Left ventricle myocardium inferior (tissue), 1 donor: ENCODE data around the gene CCDC187. TPM values are rescaled to one million over a fixed set of nuclear protein-coding genes. Genes with fewer than 3 reads are reported as not detected.

ENCODE experiments used
- DNase-seq: peaks from one replicate; pipeline ENCODE4 v3.0.0-alpha.2; 2020
- H3K27ac ChIP-seq: fragments of 200-600 bp; replicated peaks from 2 replicates; pipeline ENCODE4 v1.8.0; 2021
- H3K27me3 ChIP-seq: fragments of 200-600 bp; 2 replicates; pipeline ENCODE4 v1.8.0; 2021; ENCODE audit warnings: low read depth
- H3K36me3 ChIP-seq: fragments of 200-600 bp; 2 replicates; pipeline ENCODE4 v1.8.0; 2021
- H3K4me1 ChIP-seq: fragments of 200-600 bp; 2 replicates; pipeline ENCODE4 v1.8.0; 2021
- H3K4me3 ChIP-seq: fragments of 200-600 bp; 2 replicates; pipeline ENCODE4 v1.8.0; 2021; ENCODE audit warnings: mild to moderate bottlenecking, moderate library complexity
- H3K9me3 ChIP-seq: fragments of 200-600 bp; replicated peaks from 2 replicates; pipeline ENCODE4 v1.8.0; 2021
- intact Hi-C: fragments of 100-400 bp; cut with micrococcal nuclease; formaldehyde crosslinking; loops from one replicate; pipeline ENCODE4 v1.11.0; 2022
- total RNA-seq: library from RNA; stranded (reverse); fragmentation: NEBNext Ultra II Directional; extraction: Animal tissue kit (Norgen Biotek cat#: 25700); gene quantifications from one replicate; pipeline ENCODE4 v1.2.1, GENCODE V29; 2021
- TF ChIP-seq, protein P1 (sequence below): fragments of 200-600 bp; IDR thresholded peaks from 2 replicates; pipeline ENCODE4 v1.8.0; 2021; ENCODE audit warnings: antibody characterized with exemption, mild to moderate bottlenecking, borderline replicate concordance
- donor health status: DM: no; HTN: yes; CAD: no; lungs with severe emphysema.

CCDC187 gene
- total RNA-seq, 1 donor from 2014 or later = not detected

DNA sequence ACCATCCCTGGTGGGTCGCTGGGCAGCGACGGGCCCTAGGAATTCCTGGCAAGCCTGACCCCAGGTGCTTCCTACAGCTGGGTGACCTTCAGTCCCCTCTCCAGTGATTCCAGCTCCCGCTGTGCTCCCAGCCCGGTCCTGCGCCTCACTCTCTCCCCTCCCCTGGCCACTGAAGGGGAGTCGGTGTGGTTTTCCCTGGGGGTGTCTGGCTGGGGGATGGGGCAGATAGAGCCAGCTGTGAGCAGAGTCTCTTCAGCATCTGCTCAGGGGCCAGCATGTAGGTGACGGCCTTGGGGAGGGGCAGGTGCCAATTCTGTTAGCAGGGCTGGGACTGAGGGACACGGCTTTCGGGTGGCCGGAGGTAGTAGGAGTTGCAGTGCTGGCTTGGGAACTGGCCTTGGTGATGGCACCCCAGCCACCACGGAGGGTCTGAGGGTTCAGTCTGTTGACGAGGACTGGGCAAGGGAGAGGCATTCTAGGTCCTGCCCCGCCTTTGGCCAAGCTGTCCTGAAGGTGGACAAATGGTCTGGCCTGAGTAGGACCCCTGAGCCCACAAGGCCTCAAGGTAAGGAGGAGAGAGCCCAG, 26.6 kb upstream of the CCDC187 start:
- no peak for DNase-seq
- peaks cover 5% of the 10 kb centered on the region for H3K36me3 ChIP-seq

DNA sequence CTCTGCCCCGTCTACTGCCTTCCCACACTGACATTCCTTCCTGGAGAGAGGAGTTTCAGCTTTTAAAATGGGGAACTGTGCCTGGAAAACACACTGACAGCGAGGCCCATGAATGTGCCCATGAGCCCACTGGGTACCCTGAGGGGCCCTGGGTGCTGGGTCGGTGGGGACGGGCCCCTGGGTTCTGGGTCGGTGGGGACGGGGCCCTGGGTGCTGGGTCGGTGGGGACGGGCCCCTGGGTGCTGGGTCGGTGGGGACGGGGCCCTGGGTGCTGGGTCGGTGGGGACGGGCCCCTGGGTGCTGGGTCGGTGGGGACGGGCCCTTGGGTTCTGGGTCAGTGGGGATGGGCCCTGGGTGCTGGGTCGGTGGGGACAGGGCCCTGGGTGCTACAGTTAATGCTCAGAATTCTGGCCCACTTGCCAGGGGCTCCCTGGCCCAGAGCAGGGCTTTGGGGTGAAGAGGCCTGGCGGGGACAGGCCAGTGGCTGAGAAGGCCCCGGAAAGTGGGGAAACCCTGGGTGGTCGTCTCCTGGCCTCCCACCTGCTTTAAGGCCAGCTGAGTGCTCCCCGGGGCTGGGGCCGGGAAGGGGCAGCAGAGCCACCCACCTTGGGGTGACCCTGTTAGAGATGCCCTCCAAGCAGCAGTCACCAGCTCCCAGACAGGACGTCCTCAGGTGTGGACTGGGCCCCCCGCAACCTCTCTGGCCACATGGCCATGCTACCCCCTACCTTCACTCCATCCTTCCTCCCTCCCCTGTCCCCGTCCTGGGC, 25.9 kb upstream of the CCDC187 start:
- Histone ChIP-seq H3K27ac (peak overlapping the region; percentile 81), H3K9me3 (no peaks in the 10 kb centered on the region), H3K27me3 (no peaks in the 10 kb centered on the region), H3K36me3 (peaks cover 4% of the 10 kb centered on the region), H3K4me1 (peaks cover 53% of the 10 kb centered on the region), H3K4me3 (peak overlapping the region; percentile 87)
- TF ChIP-seq, protein P1, sequence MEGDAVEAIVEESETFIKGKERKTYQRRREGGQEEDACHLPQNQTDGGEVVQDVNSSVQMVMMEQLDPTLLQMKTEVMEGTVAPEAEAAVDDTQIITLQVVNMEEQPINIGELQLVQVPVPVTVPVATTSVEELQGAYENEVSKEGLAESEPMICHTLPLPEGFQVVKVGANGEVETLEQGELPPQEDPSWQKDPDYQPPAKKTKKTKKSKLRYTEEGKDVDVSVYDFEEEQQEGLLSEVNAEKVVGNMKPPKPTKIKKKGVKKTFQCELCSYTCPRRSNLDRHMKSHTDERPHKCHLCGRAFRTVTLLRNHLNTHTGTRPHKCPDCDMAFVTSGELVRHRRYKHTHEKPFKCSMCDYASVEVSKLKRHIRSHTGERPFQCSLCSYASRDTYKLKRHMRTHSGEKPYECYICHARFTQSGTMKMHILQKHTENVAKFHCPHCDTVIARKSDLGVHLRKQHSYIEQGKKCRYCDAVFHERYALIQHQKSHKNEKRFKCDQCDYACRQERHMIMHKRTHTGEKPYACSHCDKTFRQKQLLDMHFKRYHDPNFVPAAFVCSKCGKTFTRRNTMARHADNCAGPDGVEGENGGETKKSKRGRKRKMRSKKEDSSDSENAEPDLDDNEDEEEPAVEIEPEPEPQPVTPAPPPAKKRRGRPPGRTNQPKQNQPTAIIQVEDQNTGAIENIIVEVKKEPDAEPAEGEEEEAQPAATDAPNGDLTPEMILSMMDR = no peak
- intact Hi-C loops = no loop called here
- DNase-seq = no peak

More for the DNA sequence above, 26.6 kb upstream of the CCDC187 start:
- Histone ChIP-seq H3K9me3 (no peaks in the 10 kb centered on the region), H3K4me1 (peaks cover 49% of the 10 kb centered on the region), H3K27ac (no peak overlapping the region), H3K4me3 (no peak overlapping the region), H3K27me3 (no peaks in the 10 kb centered on the region)
- intact Hi-C loops = no loop called here
- TF ChIP-seq, protein P1 = no peak

DNA sequence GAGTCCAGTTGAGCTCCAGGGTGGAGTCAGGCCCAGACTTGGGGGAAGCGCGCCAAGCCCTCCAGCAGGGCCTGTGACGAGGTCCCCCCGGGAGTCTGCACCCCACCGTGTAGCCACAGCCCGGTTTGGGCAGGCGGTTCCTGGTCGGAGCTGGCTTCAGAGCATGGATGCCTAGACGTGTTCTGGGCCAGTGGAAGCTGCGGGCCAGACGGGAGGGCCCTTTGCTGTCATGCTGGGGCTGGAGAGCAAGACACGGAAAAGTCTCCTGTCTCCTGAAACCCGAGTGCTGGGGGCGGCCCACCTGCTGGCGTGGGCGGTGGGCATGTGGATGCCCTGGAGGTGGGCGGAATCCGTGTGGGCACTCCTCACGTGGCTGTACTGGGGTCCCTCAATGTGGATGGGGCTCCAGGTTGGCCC, 25.3 kb upstream of the CCDC187 start:
- intact Hi-C loops = no loop called here
- Histone ChIP-seq H3K4me3 (peak overlapping the region; percentile 87), H3K36me3 (peaks cover under 1% of the 10 kb centered on the region), H3K27ac (peak overlapping the region; percentile 81), H3K27me3 (no peaks in the 10 kb centered on the region), H3K9me3 (no peaks in the 10 kb centered on the region), H3K4me1 (peaks cover 59% of the 10 kb centered on the region)
- no peak for DNase-seq
- TF ChIP-seq, protein P1 = no peak

DNA sequence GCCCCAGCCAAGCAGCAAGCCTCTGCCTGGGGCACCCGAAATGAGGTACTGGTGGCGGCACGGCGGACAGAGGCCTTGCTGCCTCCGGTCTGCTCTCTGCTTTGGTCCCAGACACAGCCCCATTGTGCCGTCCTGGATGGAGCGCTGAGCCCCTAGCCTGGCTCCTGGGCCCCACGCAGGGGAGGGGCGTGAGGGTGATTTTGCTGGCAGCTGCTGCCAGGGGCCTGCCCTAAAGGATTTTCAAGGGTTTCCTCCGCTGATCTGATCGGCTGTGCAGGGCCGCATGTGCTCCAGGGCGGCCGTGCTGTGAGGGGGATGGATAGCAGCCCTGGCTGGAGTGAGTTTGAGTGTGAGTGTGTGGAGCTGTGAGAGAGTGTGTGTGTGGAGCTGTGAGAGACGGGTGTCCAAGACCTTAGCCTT, 24.7 kb upstream of the CCDC187 start:
- H3K4me3 ChIP-seq = peak overlapping the region; percentile 87
- no peaks in the 10 kb centered on the region for H3K36me3 ChIP-seq
- peaks cover 62% of the 10 kb centered on the region for H3K4me1 ChIP-seq
- DNase-seq = no peak
- TF ChIP-seq, protein P1 = no peak
- intact Hi-C loops = no loop called here
- H3K27me3 ChIP-seq = no peaks in the 10 kb centered on the region
- peak overlapping the region; percentile 81 for H3K27ac ChIP-seq
- no peaks in the 10 kb centered on the region for H3K9me3 ChIP-seq

DNA sequence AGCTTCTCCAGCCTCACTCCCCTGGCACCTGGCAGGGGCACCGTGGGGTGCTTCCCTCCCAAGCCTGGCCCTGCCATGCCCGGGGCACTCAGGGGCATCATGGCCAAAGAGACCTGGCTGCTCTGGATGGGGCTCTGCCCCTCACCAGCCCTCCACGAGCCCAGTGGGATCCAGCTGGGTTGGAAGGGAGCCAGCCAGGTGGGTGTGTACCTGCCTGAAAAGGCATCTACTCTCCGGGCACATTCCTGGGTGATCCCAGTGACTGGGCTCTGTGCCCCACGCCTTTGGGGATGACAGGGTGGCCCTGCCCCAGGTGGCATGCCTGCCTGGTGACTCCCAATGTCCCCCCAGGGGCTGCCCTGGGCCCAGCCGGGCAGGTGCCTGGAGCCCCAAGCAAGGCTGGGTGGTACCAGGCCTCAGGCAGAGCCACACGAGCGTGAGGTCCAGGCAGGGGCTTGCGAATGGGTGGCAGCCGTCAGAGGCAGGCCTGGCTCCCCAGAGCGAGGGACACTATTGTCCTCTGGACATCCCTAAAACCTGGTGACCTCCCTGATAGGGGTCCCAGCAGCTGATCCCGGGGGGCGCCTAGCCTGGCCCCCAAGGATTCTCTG, 24.2 kb upstream of the CCDC187 start:
- intact Hi-C loops = no loop called here
- H3K4me1 ChIP-seq = peaks cover 62% of the 10 kb centered on the region
- DNase-seq = no peak
- H3K36me3 ChIP-seq = no peaks in the 10 kb centered on the region
- H3K27ac ChIP-seq = peak overlapping the region; percentile 81
- TF ChIP-seq, protein P1 = no peak
- H3K9me3 ChIP-seq = no peaks in the 10 kb centered on the region
- peak overlapping the region; percentile 87 for H3K4me3 ChIP-seq
- H3K27me3 ChIP-seq = no peaks in the 10 kb centered on the region
